HG03095 (cell line): Measurements from ENCODE around the gene C18orf32.
"Not testable (repeated sequence)": the region's sequence is repeated elsewhere in the genome, so short reads cannot be mapped to it uniquely, and the experiment has no call there.

Experiments used
- ATAC-seq: cut with Tn5 transposase; IDR thresholded peaks from one replicate; pipeline ENCODE4 v1.9.1; 2021; ENCODE audit warnings: moderate library complexity; ENCODE audit not compliant: unreplicated experiment

The C18orf32 gene

DNA sequence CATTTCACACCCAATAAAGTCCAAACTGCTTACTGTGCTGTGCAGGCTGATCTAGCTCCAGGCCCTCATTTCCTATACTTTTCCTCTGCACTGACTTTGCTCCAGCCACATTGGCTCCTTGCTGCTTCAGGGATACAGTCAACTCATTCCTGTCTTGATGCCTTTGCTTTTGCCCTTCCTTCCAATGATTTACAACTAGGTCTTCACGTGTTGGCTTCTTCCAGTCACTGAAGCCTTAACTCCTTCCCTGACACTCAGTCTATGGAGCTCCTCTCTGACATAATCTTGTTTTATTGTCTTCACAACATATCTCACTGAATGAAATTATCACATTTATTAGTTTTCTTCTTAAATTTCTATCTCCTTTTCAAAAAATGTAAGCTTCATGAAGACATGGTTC lies 16.9 kb upstream of the C18orf32 start:
- ATAC-seq = no peak

DNA sequence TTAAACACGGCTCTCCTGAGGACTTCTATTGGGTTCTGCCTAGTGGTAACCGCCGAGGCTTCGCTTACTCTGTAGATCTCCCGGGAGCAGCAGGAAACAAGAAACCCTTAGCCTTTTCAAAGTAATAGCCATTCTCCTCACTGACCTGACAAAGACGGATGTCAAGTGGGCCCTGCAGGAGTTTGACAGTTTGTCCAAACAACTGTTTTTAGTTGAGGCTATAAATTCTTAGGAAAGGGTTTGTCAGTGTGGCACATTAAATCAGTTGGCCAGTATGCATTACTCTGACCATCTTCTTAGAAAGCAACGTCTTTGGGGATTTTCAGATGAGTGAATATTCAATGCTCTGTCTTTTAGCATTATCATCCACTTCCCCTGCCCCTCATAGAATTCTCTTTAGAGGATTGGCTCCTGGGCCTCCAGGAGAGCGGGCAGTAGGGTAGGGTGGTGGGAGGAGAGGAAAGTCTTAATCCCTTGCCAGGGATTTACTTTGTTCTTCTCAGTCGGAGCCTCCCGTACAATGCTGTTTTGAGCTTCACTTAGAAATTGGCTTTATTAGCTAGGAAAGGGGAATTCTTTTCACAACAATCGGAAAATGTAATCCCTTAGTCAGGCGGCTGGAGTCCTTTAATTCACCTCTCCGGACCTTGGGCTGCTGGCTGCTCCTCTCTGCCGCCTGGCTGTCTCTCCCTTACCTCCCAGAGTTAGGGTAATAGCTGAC lies 13.3 kb upstream of the C18orf32 start:
- ATAC-seq = no peak

DNA sequence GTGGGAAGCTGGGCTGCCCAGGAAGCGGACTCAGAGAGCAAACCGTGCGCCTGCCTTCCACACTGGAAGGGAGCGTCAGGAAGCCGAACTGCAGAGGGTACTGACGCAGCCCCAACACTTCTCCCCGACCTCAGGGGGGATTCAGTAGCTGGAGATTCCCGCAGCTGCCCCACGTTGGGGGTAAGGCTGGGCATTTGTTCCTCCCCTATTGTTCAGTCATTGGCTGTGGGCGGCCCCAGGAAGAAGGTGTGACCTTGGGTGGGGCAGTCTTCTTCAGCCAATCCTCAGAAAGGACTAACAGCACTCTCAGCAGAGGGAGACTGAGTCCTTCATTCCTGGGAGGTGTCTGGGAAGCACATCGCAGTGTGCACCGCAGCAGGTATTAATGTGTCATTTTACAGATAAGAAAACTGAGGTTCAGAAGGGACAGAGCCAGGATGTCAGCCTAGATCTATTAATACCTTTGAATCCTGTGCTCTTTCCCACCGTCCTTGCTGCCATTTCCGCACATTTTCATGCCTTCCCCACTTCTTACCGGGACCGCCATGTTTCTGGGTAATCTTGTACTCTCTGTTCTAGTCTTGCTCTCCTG lies 12.1 kb upstream of the C18orf32 start:
- ATAC-seq = no peak

DNA sequence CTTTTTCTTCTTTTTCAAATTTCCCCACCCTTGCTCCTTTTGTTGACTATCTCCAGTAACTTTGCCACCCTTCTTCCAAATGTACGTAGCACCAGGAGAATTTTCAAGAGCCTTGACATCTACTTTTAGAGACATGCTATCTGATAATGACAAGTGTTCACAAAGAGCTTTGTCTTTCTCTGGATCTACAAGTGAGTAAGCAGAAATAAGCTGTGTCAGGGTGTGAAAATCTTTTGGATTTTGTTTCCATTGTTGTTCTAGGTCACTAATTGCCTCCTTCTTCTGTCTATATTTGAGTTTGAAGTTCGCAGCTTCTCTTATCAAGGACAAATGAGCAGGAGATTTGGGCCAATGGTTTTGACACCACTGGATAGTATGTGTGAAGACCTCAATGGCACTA lies 8.4 kb upstream of the C18orf32 start:
- ATAC-seq = no peak

DNA sequence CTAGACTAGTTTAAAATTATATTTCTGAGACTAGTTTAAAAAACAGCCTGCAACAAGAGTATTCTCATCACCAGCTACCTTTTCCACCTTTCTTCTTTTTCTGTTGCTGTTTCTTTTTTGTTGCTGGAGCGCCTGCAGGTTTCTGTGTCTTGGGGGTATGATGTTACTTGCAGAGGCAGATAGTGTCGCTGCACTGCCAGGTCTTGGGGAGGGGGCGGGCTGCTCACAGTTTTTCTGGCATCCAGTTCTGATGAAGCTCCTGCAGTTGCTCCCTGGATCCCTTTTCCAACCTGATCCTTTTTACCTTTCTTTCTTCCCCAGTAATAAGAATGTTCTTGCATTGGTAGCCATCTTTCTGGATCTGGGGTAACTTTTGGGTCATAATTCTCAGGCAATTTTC lies 8.0 kb upstream of the C18orf32 start:
- no peak for ATAC-seq

DNA sequence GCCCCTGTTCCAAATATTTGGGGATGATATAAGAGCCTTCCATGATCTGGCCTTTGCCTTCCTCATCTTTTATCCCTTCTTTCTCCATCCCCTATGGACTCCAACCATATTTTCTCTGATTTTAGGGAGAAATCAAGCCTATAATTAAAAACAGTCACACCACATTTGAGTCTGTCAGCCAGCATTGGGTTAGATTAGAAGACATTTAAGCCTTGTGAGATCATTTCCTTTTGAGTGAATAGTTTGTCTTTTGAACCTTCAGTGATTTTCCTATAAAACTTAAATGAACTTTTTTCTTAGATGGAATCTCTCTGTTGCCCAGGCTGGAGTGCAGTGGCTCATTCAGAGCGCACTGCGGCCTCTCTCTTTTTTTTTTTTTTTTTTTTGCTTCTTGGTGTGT lies 7.6 kb upstream of the C18orf32 start:
- no peak for ATAC-seq

DNA sequence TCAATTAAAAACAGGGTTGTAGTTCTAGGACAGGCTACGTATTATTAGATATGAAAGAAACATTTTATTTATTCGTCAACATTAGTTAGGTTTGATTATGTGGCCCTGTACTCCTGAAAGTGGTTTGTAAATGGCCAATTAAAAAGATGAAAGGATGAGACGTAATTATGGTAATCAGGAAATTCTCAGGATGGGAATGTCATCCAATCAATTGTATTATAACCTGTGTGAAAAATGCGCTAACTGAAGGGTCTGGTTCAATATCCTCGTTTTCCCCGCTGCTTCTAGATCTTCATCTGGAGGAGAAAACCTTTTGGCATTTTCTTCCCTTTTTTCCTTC lies 5.6 kb upstream of the C18orf32 start:
- no peak for ATAC-seq

DNA sequence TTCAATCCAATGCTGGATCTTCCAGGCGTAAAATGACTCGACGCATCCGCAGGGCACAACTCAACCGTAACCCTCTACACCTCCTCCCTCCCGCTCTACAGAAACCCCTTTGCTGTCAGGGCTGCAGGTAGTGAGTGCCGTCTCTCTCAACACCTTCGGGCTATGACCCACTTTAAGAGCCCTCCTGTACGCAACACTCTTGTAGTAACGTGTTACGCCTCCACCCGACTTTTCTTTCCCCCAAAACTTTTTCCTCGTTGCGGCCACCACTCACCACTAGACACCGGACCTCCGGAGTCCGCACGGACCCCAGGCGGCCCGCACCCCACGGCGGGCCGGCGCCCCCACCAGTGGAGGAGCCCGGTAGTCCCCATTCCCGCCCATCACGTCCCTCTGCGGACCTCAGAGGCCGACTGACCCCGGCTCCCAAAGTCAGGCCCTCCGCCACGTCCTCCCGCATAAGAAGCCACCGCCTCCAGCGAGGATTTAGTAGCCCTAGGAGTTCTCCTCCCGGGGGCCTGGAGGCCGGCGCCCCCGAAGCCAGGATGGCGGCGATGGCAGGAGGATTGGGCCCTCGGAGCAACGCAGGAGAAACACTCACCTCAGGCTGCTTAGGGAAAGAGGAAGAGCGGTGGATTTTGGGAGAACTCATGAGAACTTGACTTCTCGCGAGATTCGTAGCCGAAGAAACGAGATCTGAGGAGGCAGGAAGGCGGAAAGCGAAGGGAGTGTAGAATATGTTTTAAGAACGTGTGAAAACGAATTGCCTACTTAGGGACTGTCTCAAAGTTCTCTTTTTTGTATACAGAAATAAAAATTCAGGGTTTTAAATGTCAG lies 5.0 kb upstream of the C18orf32 start, which contains the start of gene RPL17:
Gene RPL17 (minus strand): TSS at position 609 of the 837 bp plus-strand sequence.
- ATAC-seq = no peak

DNA sequence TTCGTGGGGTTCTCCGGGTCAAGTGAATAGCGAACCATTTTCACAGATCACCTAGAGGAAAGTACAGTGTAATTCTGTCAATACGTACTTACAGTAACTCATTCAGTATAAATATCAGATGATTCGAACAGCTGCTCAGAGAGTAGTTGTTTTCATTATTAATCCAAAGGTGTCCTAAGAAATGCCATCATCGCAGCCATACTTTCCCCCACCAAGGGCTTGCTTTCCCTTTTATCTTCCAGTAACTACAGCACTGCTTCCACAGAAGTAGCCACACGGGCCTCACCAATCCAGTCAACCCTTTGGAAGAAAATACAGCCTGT lies 4.5 kb upstream of the C18orf32 start:
- no peak for ATAC-seq

DNA sequence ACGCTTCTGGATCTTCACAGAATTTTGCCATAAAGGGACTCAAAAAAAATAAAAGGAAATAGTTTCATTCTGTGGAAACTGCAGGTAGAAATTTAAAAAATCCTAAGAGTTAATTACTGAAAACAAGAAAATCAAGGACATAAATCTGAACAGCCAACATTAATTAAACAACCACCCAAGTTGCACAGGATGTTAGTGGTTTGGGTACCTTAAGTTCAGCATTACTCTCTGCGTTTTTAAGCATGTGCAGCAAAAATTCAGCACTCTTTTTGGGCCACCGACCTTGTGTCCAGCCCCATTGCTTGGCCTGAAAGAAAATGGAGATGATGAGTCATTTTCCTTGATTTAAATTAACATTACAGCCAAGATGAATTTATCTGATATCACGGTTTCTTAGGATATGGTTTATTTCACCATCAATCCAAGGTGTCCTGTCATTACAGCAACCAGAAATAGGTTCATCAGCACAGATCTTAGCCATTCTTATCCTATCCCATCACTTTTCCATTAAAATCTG lies 3.3 kb upstream of the C18orf32 start:
- no peak for ATAC-seq

DNA sequence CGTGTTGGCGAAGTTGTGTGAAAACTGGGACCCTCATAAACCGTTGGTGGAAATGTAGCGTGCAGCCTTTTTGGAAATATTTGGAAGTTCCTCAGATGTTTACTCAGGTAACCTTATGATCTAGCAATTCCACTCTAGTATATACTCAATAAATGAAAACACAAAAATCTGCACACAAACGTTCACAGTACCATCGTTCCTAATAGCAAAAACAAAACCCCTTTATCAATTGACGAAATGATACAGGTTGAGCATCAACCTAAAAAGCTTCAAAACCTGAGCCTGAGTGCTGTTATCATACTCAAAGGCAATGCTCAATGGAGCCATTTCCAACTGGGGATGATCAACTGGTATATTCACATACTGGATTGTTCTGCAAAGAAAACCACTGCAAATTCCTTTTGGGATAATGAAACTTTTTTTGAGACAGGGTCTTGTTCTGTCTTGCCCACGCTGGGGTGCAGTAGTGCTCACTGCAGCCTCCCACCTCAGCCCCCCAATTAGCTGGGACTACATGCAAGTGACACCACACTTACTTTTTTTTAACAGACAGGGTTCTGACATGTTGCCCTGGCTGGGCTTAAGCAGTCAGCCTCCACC lies 777 bp upstream of the C18orf32 start:
- no peak for ATAC-seq

DNA sequence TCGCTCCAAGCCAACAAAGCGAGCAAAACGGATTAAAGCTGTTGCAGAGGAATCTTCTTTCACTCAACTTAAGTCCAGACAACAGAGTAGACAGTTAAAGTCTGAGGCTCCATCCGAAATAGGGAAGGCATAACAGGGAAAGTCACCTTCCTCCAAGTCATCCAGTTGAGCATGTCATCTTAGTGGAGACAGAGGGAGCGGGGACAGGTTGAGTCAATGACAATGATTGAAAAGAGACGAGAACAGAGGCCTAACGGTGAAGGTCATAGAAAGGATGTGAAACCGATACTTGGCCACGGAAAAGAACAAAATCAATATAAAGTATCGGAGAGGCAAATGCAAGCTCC lies 455 bp downstream of the C18orf32 start:
- peak; percentile 26 for ATAC-seq

DNA sequence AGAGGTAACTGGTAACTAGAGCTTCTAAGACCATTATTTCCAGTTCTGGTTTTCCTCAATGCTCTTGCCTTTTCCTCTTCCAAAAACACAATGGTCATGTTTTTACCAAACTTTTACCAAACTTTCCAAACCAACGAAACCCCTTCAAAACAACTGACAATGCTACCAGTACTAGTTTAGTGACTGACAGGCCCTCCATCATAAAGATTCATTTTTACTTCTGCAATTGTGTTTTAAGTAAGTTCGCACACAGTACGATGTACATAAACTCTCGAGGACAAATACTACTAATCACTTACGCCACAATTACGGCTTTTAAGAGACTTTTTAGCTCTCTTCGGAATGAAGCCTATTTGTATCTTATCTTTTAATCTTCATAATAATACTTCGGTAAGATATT lies 900 bp downstream of the C18orf32 start:
- ATAC-seq = no peak

DNA sequence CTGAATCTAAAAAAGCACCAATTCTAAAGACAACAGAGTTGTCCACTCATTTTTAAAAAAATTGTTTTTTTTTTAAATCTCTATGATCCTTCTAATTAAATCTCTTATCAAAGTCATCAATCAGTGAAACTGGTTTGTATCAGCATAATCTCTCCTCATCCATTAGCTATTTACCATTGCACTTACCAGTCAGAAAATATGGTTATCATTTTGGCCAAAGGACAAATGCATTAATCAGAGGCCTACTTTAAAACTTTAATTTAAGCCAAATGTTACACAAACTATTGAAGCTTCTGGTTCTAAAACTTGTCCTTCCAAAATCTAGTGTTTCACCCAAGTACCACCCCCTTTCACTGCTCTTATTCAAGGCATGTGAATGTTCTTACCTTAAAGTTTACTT lies 3.8 kb downstream of the C18orf32 start:
- ATAC-seq = no peak

DNA sequence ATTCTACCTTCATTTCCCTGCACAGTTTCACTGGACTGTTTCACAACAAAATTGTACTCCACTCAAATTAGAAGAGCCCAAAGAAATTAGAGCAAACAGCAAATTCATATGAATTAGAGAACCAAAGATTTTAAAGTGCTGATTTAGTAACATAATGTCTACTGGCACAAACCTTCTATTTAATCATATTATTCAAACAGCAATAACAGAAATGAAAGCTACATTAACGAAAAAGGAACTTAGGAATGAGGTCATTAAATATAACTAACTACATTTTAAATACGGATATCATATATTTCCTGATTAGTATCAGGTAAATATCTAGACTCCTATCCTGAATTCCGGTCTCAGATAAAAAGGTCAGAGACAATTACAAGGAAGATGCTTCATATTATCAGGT lies 5.1 kb downstream of the C18orf32 start:
- no peak for ATAC-seq

DNA sequence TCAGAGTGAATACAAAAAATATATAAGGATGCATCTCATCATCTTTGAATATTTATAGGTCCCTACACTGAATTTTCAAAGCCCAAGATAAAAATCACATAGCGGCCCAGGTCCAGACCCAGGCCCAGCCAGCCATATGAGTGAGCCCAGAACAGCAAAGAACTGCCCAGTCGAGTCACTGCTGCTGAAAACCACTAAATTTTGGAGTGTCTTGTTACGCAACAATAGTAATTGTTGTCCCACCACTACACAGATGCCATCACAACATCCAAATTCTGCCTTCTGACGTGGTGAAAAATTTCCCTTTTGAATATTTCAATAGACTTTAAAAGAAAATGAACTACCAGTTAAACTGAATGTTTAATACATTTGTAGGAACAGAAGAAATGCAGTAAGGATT lies 5.7 kb downstream of the C18orf32 start:
- ATAC-seq = no peak

DNA sequence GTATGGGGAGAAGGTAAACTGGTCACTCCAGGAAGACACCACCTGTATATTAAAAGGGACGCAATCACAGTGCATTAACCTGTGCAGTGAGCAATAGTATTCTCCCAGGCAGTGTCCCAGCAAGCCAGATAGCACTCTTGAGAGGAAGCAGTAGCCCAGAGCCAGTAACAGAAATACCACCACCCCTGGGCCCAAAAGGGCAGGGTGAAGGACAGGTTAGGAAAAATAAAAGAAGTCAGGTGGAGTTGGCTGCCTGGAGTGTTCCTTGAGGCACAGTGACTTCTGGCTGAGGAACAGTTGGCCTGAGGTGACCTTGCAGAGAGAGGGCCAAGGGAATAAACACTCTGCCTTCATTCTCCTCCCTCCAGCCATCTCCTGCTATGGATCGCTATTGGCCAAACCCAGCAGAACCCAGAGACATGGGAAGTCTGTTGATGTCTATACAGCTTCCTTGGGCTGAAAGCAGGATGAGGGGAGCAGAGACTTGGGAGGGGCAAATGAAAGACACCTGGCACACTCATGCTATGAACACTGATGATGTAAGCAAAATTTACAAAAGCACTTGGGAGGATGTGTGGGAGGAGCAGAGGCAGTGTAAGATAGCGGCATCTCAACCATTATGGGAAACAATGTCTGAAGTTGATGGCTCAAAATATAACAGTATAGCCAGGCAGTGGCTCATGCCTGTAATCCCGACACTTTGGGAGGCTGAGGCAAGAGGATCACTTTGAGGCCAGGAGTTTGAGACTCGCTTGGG lies 7.5 kb downstream of the C18orf32 start:
- no peak for ATAC-seq

DNA sequence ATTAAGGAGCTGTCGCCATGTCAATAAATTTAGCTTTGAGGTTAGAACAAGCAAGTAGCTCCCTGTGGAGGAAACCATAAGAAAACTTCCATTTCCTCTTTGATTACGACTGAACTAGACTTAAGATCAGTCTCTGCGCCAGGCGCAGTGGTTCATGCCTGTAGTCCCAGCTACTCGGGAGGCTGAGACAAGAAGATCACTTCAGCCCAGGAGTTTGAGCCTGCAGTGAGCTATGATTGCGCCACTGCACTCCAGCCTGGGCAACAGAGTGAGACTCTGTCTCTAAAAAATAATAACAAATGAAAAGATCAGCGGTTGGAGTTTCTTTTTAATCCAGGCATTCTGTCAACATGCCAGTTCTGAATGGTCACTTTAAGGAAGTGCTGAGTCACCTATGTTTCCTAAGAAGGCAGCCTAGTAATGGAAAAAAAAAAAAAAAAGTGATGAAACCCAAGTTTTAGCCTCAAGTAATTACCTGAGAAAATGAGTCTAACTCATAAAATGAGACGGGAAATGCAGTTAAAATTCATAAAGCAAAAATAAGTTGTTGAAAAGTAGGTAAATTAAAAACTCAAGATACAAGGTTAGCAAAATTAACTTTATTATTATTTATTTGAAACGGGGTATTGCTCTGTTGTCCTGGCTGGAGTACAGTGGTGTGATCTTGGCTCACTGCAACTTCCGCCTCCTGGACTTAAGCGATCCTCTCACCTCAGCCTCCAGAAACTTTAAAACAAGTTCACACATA lies 10.2 kb downstream of the C18orf32 start:
- no peak for ATAC-seq

DNA sequence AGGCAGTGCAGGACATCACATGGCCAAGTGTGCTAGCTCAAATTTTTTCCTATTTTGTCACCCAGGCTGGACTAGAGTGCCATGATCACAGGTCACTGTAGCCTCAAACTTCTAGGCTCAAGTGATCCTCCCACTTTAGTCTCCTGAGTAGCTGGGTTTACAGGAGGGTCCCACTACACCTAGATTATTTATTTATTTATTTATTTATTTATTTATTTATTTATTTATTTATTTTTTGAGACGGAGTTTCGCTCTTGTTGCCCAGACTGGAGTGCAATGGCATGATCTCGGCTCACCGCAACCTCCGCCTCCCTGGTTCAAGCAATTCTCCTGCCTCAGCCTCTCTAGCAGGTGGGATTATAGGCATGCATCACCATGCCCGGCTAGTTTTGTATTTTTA lies 12.1 kb downstream of the C18orf32 start:
- ATAC-seq = not testable (repeated sequence)

DNA sequence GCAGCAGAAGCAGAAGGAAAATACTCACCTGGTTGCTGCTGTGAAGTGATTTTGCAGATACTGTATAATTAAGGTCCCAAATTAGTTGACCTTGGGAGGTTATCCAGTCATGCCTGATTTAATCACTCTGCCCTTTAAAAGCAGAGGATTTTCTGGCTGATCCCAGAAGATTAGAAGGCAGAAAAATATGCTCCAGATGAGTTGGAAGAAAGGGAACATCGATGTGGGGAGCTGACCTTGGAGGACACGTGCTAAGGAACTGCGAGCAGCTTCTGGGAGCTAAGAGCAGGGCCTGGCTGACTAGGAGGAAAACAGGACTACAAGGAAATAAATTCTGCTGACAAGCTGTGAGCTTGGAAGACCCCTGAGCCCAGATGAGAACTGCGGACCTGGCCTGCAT lies 13.3 kb downstream of the C18orf32 start:
- no peak for ATAC-seq
